GM21515 (cell line): ENCODE results near the gene MTCH1.

Experiments used
- ATAC-seq: cut with Tn5 transposase; IDR thresholded peaks from one replicate; pipeline ENCODE4 v1.9.1; 2021; ENCODE audit not compliant: unreplicated experiment

The MTCH1 gene

GRCh38 chr6:36929152-36929551 is 56.8 kb downstream of the MTCH1 start:
- no peak for ATAC-seq

- ATAC-seq: no peak
These were observed 57.5 kb downstream of the MTCH1 start for GRCh38 chr6:36928547-36928918.

- ATAC-seq: no peak
These were observed 58.1 kb downstream of the MTCH1 start for GRCh38 chr6:36927691-36928546.

- no peak for ATAC-seq
These were observed 59.1 kb downstream of the MTCH1 start for GRCh38 chr6:36926708-36927513.

GRCh38 chr6:36925809-36926208 is 60.2 kb downstream of the MTCH1 start:
- ATAC-seq: no peak

GRCh38 chr6:36924778-36925374 is 61.1 kb downstream of the MTCH1 start:
- no peak for ATAC-seq

GRCh38 chr6:36924131-36924530 is 61.9 kb downstream of the MTCH1 start:
- ATAC-seq: no peak

GRCh38 chr6:36920546-36920945 is 65.5 kb downstream of the MTCH1 start:
- ATAC-seq: no peak

- ATAC-seq: no peak
These were observed 65.9 kb downstream of the MTCH1 start for GRCh38 chr6:36920049-36920448.
